ENCODE data around the gene SUN2. TPM values are rescaled to one million over a fixed set of nuclear protein-coding genes. Genes with fewer than 3 reads are reported as not detected.

SUN2 gene
- total RNA-seq, 4 donors from 2014 or later, result 118 to 285 (median 175) TPM

DNA sequence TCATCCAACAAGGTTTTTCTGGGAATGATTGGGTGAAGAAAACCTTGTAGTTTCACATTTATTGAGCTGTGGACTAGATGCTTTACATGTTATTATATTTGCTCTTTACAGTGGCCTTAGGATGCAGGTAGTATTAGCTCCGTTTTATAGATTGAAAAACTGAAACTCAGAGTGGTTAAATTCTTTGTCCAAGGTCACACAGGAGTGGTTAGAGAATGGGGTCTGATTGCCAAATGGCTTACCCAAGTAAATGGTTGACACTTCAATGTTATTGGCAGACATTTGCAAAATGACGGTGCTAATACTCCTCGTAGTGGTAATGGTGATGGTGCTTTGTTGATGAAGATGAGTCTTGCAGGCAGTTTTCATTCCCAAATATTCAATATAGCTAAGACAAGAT lies 47.8 kb downstream of the SUN2 start:
- intact Hi-C loops (cut with DNase I; ENCODE audit: low total_unique reads), result no loop called here
- Histone ChIP-seq H3K27me3 (no peaks in the 10 kb centered on the region), H3K4me3 (peak overlapping the region in 1 of 2 donors; percentile 91), H3K4me1 (no peaks in the 10 kb centered on the region), H3K36me3 (no peaks in the 10 kb centered on the region), H3K9me3 (no peaks in the 10 kb centered on the region), H3K27ac (no peak overlapping the region)
- no peak for DNase-seq
- no peak for TF ChIP-seq POLR2A (IDR thresholded peaks at IDR 0.05)
- TF ChIP-seq, protein P1, sequence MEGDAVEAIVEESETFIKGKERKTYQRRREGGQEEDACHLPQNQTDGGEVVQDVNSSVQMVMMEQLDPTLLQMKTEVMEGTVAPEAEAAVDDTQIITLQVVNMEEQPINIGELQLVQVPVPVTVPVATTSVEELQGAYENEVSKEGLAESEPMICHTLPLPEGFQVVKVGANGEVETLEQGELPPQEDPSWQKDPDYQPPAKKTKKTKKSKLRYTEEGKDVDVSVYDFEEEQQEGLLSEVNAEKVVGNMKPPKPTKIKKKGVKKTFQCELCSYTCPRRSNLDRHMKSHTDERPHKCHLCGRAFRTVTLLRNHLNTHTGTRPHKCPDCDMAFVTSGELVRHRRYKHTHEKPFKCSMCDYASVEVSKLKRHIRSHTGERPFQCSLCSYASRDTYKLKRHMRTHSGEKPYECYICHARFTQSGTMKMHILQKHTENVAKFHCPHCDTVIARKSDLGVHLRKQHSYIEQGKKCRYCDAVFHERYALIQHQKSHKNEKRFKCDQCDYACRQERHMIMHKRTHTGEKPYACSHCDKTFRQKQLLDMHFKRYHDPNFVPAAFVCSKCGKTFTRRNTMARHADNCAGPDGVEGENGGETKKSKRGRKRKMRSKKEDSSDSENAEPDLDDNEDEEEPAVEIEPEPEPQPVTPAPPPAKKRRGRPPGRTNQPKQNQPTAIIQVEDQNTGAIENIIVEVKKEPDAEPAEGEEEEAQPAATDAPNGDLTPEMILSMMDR (IDR thresholded peaks at IDR 0.05), result no peak

DNA sequence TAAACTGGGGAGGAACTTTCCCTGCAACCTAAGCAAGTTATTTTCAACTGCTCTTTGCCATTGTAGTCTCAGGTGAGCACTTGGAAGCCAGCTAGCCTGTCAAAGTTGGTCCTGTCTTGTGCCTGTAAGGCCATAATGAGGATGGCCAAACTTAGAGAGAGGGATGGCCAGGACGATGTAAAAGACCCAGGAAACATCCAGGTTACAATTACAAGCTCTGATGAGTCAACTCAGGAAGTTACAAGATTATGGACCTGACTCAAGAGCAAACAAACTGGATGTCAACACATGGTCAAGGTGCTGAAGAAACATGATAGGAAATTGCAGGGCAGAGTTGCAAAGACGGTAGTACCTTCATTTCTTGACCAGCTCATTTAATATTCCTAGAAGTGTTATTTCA lies 48.5 kb downstream of the SUN2 start:
- intact Hi-C loops (cut with DNase I; ENCODE audit: low total_unique reads), result no loop called here
- no peaks in the 10 kb centered on the region for H3K9me3 ChIP-seq
- no peaks in the 10 kb centered on the region for H3K4me1 ChIP-seq
- TF ChIP-seq POLR2A (IDR thresholded peaks at IDR 0.05), result no peak
- TF ChIP-seq, protein P1 (IDR thresholded peaks at IDR 0.05), result no peak
- H3K27ac ChIP-seq, result peak overlapping the region in 1 of 2 donors; percentile 94
- no peak for DNase-seq
- peak overlapping the region in 1 of 2 donors; percentile 91 for H3K4me3 ChIP-seq
- no peaks in the 10 kb centered on the region for H3K27me3 ChIP-seq
- no peaks in the 10 kb centered on the region for H3K36me3 ChIP-seq

DNA sequence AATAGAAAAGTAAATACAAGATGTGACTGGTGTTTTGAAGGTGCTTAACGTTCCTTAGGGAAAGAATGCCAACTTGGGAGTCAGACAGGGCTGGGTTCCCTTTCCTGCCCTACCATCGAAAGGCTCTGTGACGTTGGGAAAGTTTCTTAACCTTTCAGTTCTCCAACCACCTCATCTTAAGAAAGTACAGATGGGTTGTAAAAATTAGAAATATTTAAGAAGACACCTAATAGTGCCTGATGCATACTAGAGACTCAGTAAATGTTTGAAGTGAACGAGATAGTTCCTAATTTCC lies 49.0 kb downstream of the SUN2 start:
- Histone ChIP-seq H3K27me3 (no peaks in the 10 kb centered on the region), H3K4me3 (peak overlapping the region; percentile 75 to 91), H3K9me3 (no peaks in the 10 kb centered on the region), H3K27ac (peak overlapping the region; percentile 94 to 95), H3K36me3 (no peaks in the 10 kb centered on the region), H3K4me1 (no peaks in the 10 kb centered on the region)
- TF ChIP-seq, protein P1 (IDR thresholded peaks at IDR 0.05), result no peak
- TF ChIP-seq POLR2A (IDR thresholded peaks at IDR 0.05), result peak in 1 of 2 donors; percentile 10
- no peak for DNase-seq
- intact Hi-C loops (cut with DNase I; ENCODE audit: low total_unique reads), result no loop called here

DNA sequence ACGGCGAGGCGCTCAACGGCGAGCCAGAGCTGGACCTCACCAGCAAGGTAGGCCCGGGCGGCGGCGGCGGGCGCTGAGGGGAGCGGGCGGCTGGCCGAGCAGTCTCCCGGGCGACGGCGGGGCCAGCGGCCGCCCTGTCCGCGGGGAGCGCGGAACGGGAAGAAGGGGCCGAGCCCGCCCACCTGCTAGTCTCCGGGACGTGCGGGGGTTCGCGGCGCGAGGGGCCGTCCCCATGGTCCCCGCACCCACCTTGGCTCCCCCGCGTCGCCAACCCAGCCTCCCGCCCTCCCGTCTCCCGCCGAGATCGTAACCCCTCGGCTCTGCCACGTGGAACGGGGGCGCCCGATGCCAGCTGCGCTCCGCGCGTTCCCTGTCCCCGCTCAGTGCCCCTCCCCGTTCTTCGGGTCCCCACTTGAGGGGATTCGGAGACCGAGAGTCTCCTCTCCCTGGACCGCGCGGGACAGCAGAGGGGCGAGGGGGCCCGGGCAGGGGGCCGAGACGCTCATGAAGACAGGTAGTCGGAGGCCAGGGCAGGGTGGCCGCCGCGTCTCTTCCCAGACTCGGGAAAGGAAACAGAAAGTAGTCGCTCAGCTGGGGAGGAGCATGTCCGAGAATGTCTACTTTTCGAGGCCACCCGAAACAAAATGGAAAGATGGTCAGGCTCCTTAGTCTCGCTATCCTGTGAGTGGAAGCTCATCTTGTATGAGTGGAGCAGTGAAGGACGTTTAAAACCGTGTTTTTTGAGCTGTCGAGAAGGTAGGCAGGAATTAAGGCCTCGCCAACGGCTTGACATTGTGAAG lies 49.5 kb downstream of the SUN2 start:
- DNase-seq, result peak; percentile 41 to 54
- H3K36me3 ChIP-seq, result no peaks in the 10 kb centered on the region
- H3K4me1 ChIP-seq, result peaks cover 0 to 3% of the 10 kb centered on the region in 2 donors
- TF ChIP-seq, protein P1 (IDR thresholded peaks at IDR 0.05), result no peak
- no peak for TF ChIP-seq POLR2A (IDR thresholded peaks at IDR 0.05)
- peak overlapping the region; percentile 94 to 95 for H3K27ac ChIP-seq
- H3K27me3 ChIP-seq, result no peaks in the 10 kb centered on the region
- H3K9me3 ChIP-seq, result no peaks in the 10 kb centered on the region
- intact Hi-C loops (cut with DNase I; ENCODE audit: low total_unique reads), result no loop called here
- peak overlapping the region; percentile 75 to 91 for H3K4me3 ChIP-seq

DNA sequence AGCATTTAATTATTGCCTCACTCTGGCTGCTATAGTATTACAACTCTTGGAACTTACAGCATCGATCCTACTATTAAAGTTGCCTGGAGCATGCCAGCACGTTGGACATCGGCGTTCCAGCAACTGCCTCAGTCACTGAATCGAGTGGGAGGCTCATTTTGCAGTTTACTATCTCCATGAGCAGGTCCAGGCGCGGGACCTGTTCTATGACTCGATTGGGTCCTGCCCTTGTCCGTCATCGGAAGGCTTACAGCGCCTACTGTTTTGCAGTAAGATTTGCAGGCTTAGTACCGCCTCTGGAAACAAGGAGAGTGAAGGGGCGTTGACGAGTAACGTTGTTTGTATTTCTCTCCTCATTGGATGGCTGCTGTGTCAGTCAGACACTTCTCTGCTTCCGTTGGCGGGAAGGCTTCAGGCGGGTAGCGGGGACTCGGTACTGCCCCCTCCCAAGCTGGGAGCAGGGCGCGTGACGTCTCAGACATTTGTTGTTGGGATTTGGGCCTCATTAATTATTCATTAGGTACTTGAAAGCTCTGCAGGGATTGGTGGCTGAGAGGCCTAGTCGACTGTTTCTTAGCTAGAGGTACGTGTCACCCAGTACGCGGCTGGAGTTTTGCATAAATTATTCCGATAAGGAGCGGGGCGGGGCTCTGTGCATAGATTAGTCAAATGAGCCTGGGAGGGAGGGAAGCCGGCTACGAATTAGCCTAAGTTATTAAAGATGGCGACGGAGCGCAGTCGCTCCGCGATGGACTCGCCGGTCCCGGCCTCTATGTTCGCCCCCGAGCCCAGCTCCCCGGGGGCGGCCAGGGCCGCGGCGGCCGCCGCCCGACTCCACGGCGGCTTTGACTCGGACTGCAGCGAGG lies 50.3 kb downstream of the SUN2 start, which contains the start of gene GTPBP1:
GTPBP1 (plus strand) TSS at position 710 of the 866 bp plus-strand sequence; CDS start at position 722, 12 bp downstream.
- intact Hi-C loops (cut with DNase I; ENCODE audit: low total_unique reads), result no loop called here
- H3K36me3 ChIP-seq, result no peaks in the 10 kb centered on the region
- DNase-seq, result peak; percentile 98 to 100
- H3K4me3 ChIP-seq, result peak within 1 kb of the TSS; percentile 75 to 91
- H3K27me3 ChIP-seq, result no peaks in the 10 kb centered on the region
- H3K4me1 ChIP-seq, result peaks cover 0 to 3% of the 10 kb centered on the region in 2 donors
- peak within 1 kb of the TSS; percentile 94 to 95 for H3K27ac ChIP-seq
- no peaks in the 10 kb centered on the region for H3K9me3 ChIP-seq
- peak; percentile 92 to 100 for TF ChIP-seq POLR2A (IDR thresholded peaks at IDR 0.05)
- TF ChIP-seq, protein P1 (IDR thresholded peaks at IDR 0.05), result peak in 3 of 4 experiments; percentile 4 to 37 (median 12)

Measured in uterus (tissue), 4 donors.